GM12891 (cell line): Measurements from ENCODE around the gene WFDC2.

Source experiments
- POLR2A ChIP-seq: IDR thresholded peaks from 2 replicates; pipeline ENCODE4 v1.6.1; 2011; ENCODE audit warnings: low read depth, low read length, control low read depth
- POLR2AphosphoS5 ChIP-seq: IDR thresholded peaks from 2 replicates; pipeline ENCODE4 v1.6.1; 2011; ENCODE audit warnings: low read depth, low read length, control low read depth
- POU2F2 ChIP-seq: IDR thresholded peaks from 2 replicates; pipeline ENCODE4 v1.6.1; 2011; ENCODE audit warnings: low read depth, mild to moderate bottlenecking, control low read depth, low read length, moderate library complexity
- SPI1 ChIP-seq: IDR thresholded peaks from 2 replicates; pipeline ENCODE4 v1.6.1; 2011; ENCODE audit warnings: low read depth, low read length, control low read depth
- TAF1 ChIP-seq: IDR thresholded peaks from 2 replicates; pipeline ENCODE4 v1.6.1; 2011; ENCODE audit warnings: low read depth, low read length, control low read depth

DNA sequence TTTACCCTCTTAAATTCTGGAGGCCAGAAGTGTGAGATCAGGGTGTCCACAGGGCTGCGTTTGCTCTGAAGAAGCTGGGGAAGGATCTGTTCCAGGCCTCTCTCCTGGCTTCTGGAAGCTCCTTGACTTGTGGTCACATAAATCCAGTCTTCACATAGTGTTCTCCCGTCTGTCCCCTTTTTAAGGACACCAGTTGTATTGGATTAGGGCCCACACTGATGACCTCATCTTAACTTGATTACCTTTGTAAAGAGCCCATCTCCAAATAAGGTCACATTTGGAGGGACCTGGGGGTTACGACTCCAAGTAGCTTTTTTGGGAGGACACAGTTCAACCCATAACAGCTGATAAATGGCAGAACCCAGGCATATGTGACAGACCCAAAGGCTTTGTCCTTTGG, 20.0 kb upstream of the WFDC2 start:
- TF ChIP-seq POLR2A (no peak), TAF1 (no peak), POLR2AphosphoS5 (no peak), SPI1 (no peak), POU2F2 (no peak)
